HEK293 (cell line): Measurements from ENCODE around the gene GTF3C5.

Experiments
- GLI4 ChIP-seq: fragments of 450-650 bp; formaldehyde crosslinking; IDR thresholded peaks from 2 replicates; pipeline ENCODE4 v1.5.1; 2016; ENCODE audit warnings: missing biosample characterization, missing genetic modification characterization
- REST ChIP-seq: fragments of 450-650 bp; formaldehyde crosslinking; IDR thresholded peaks from 2 replicates; pipeline ENCODE4 v1.5.1; 2016; ENCODE audit warnings: missing biosample characterization, missing genetic modification characterization
- TCF7L2 ChIP-seq: IDR thresholded peaks from 2 replicates; pipeline ENCODE4 v1.6.1; 2011; ENCODE audit warnings: low read depth, mild to moderate bottlenecking, inconsistent platforms, low read length, moderate library complexity, borderline replicate concordance
- ZBTB21 ChIP-seq: fragments of 450-650 bp; formaldehyde crosslinking; IDR thresholded peaks from 2 replicates; pipeline ENCODE4 v1.5.1; 2017; ENCODE audit warnings: missing biosample characterization, missing genetic modification characterization
- ZNF621 ChIP-seq: fragments of 450-650 bp; formaldehyde crosslinking; IDR thresholded peaks from 2 replicates; pipeline ENCODE4 v1.5.1; 2017; ENCODE audit warnings: missing biosample characterization, missing genetic modification characterization

- TF ChIP-seq ZBTB21, result no peak
- TF ChIP-seq ZNF621 (tag by site-specific recombination), result no peak
- TF ChIP-seq TCF7L2, result no peak
- no peak for TF ChIP-seq GLI4 (tag by site-specific recombination)
- no peak for TF ChIP-seq REST (tag by site-specific recombination)
Observed at GRCh38 chr9:133078486-133078885, 47.7 kb downstream of the GTF3C5 start.
